ENCODE results near the gene SRL.

SRL gene

DNA sequence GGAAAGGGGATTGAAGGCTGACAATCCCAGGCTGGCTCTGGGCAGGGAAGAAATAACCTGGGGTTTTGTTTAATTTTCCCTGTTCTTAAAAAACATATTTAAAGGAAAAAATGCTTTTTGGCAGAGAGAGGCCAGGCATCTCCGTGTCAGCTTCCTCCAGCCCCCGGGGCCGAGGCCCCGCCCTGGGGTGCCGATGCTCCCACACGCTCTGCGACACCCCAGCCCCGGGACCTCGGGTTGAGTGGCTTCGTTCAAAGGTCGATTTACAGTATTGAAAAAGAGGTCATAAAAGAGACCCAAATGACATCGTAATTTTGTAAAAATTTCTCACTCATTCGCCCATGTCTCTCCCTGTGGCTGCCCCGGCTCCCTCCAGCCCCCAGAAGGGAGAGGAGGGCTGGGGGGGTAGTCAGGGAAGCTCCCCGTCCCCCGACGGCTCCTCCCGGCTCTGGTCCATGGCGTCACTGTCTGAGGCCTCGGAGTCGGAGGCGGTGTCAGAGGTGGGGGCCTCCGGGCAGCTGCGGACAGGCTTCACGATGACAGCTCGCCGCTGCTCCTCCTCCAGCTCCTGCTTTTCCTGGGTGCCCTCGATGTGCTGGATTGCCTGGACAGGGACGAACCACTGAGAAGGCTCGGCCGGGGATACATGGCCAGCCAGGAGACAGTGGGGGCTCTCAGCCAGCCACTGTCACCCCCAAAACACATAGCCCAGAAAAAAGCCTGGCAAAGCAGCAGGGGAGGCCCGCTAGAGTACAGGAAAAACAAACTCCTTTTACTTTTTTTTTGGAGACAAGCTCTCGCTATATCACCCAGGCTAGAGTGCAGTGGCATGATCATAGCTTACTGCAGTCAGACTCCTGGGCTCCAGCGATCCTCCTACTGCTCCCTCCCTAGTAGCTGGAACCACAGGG lies 16.0 kb upstream of the SRL start:
- DNase-seq: no peak

DNA sequence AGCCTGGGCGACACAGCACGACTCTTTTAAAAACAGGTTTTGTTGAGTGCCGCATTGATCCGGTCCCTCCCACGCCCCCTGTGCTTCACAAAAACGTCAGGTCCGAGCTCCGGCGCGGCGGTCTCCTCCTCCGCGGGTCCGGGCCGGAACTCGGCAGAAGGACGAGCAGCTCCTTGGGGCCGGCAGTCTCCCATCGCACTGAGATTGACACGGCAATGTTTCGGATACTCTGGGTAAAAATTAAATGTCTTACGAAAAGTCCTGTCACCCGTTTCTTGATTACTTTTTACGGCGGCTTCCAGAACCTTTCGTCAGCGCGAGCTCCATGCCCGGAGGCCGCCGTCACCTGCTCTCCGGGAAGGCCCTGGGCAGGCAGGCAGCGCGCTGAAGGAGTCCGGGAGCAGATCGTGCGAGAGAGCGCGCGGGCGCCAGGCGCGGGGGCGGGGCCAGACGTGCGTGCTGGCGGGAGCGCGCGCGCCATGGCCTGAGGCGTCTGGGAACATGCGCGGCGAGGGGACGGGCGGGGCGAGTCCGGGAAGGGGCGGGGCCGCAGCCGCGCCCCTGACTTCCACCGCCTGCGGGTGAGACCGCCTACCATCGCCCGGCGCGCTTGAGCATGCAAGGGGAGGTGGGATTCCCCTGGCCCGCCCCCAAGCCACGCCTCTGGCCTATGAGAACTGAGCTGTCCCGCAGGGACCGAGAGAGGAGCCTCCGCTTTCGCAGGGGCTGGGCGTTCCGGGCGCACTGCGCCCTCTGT lies 11.7 kb upstream of the SRL start:
- peak; percentile 99 for DNase-seq

DNA sequence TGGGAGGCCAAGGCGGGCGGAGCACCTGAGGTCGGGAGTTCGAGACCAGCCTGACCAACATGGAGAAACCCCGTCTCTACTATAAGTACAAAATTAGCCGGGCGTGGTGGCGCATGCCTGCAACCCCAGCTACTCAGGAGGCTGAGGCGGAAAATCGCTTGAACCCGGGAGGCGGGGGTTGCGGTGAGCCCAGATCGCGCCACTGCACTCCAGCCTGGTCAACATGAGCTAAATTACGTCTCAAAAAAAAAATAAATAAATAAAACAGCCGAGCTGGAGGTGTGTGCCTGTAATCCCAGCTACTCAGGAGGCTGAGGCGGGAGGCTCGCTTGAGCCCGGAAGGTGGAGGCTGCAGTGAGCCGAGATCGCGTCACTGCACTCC lies 11.1 kb upstream of the SRL start:
- peak; percentile 29 for DNase-seq

DNA sequence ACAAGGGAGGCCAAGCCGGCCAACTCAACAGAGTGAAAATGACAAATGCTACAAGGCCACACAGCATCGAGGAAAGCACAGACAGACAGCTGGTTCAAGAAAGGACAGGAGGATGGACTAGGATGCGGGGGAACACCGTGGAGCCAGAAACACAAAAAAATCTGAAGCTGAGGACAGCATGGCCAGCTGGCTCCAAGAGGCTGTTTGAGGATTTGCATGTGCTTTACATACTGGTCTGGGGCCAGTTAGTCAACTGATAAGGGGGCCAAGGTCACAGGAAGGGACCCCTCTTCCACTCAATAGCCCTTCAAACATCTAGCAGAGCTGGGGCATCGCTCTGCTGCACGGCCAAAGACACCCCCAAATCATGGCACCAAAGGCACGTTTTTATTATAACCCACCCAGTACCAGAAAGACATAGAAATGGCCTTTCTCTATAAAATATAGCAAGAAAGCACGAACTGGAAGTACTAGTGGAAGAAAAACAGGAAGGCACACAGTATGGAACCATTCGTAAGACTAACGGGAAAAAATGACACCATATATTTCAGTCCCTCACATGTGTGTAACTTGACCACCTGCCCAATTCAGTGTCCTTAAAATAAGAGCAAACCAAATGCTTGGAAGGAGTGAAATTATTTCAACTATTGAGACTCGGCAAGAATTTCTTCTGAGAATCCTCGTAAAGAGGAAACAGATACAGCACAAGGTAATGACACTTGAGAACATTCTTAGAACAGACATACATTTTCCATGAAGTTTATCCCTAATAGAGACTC lies 7.8 kb upstream of the SRL start:
- no peak for DNase-seq

DNA sequence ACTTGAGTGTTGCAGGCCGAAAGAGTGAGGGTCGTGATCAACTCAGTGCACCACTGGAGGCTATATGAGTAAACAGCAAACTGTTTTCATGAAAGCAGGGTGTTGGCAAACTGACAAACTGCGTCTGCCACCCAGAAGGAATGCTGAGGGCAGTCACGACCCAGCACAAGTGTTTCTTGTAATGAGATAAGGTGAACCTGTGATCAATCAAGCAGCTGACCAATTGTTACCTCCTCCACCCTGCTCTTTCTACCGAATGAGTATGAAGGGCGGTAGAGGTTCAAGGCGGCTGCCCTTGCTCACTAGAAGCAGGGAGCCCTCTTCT lies 5.5 kb upstream of the SRL start:
- no peak for DNase-seq

DNA sequence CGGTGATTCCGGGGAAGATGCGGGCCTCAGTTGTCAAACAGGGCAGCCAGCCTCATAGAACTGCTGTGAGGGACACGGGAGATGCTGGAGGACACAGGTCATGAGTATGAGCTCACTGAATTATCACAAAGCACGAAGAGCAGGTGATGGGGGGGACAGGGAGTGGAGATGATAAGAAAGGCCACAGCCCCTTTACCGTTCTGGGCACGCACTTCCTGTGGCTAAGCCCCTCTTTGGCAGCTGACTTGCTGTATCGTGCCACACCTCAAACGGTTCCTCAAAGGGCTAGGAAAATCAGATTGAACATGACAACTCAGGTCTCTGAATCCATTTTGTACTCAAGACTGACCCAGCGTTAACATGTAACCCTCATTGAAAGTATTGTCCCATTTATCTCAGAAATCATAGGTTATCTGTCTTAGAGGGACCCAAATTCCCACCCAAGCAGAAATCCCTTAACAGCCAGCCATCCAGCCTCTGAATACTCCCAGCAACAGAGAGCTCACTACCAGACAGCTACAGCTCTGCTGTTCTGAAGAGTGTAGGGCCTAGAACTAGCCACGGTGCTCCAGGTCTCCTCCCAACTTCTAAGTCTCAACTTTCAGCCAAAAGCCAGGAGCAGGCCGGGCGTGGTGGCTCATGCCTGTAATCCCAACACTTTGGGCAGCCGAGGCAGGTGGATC lies 5.0 kb upstream of the SRL start:
- no peak for DNase-seq

DNA sequence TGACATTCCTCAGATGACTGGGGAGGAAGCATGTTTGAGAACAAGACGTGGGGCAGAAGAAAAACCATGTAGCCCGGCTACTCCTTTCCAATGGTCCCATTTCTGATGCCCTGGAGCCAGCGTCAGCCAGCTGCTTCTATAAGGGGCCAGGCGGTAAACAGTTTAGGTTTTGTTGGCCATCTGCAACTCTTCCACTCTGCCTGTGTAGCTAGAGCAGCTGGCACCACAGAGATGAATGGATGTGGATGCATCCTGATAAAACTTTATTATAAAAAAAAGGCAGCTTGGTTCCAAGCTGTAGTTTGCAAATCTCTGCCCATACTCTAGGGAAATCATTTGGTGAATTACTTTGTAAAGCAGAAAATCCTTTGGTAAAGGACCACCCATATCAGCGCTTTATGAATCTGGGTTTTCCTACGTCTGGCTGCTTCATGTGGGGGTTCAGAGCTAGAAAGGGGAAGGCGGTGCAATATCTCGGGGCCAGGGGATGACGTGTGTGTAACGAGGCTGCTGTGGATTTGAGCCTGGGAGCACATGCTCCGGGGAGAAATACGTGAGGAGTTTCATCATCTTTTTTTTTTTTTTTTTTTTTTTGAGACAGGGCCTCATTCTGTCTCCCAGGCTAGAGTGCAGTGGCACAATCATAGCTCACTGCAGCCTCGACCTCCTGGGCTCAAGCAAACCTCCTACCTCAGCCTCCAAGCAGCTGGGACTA lies 3.4 kb upstream of the SRL start:
- no peak for DNase-seq

DNA sequence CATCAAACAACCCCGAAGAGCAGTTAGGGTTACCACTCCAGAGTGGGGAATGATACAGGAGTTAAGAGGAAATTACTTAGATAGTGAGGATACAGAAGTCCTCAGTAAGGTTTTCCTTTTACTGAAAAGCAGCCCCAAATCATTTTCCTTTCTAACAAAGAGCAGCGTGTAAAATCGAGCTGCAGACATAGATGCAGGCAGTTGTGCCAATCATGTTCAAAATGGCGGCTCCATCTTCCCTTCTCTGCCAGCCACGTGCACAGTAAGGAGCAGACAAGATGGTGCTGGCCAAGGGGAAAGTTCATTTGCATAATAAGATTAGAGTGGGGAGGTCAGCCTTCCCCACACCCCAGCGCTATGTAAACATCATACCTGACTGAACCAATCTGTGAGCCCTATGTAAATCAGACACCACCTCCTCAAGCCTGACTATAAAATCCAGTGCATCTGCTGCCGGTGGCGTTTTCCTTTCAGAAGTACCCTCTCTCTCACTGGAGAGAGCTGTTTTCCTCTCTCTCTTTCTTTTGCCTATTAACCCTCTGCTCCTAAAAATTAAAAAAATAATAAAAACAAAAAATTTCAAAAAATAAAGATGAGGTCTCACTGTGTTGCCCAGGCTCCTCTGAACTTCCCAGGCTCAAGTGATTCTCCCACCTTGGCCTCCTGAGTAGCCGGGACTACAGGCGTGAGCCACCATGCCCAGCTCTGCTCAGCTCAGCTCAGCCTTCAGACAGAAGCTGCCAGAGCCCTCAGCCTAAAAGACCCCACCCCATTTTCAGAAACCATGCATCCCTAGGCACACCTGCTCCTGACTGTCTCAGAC lies 2.6 kb upstream of the SRL start:
- no peak for DNase-seq

DNA sequence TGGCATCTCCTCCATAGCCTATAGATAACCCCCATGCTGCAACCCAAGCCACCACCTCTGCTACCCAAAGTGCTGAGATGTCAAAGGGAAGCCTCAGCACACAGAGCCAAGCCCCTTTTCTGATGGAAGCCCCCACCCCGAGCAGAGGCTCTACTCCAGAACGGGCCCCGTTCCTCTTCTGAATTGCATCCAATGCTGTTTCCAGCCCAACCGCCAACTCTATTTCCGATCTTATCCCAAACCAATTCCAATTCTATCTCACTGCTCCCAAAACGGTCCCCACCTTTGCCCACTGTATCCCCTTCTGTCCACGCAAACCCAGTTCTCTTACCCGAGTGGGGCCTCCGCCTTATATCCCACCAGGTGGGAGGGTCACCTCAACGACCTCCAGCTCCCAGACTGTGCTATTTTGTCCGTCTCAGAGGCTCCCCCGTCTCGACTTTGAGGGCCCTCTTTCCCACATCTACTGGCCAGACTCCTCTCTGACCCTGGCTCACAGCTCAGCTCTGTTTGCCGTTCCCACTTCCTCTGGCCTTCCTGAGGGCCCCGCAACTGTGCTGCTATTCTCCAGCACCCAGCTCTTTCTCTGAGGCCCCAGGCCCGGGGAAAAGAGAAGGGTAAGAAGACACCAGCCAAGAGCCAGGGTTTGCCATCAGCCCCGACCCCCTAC lies 487 bp downstream of the SRL start:
- no peak for DNase-seq

DNA sequence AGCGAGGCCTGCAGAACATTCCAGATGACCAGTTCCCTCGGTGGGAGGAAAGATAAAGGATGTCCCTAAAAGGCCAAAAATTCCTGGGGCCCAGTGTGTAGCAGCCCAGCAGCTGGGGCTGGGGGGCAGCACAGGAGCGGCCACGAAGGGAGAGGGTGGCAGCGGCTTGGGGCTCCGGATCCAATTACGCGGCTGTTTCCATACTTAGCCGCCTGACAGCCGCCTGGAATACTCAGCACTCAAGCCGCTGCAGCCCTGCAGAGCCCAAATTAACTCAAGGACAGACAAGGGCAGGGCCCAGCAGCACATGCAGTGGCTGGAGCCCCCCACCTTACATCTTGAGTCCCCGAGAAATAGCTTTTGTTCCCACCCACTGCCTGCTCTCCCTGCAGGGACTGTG lies 1.3 kb downstream of the SRL start:
- DNase-seq: no peak

DNA sequence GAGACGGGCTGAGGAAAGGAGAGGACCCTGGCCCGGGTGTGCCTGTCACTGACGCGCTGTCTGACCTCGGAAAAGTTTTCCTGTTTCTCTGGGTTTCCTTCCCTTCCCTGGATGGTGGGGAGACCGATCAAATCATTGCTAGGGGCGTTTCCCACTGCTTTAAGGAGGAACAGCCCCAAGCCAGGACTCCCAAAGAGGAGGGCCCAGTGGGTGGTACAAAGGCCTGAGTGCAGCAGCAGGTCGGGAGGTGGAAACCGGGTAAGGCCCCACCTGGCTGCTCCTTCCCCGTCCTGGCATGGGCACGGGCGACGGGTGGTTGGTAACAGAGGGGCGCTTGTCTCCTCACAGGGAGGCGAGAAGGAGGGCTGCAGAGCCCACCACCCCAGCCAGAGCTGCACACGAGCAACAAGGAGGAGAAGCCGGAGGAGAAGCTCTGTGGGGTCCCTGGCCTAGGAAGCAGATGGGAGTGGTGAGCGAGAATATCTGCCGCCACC lies 2.2 kb downstream of the SRL start:
- no peak for DNase-seq

DNA sequence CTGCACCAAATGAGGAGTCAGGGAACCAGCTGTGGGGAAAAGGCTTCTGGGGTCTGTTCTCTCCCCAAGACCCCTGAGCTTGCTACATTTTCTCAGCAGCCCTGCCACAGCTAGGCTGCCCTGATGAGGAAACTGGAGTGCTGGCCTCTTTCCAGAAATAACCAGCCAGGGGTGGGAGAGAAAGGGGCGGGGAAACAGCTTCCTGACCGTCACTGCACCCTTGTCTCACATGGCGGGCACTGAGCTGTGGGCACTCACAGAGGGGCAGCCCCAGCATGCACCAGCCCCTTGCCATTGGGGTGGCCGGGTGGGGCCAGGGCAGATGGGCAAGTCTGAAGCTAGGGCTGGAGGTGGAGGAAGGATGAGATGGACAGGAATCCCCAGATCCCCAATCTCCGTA lies 2.9 kb downstream of the SRL start:
- DNase-seq: no peak

DNA sequence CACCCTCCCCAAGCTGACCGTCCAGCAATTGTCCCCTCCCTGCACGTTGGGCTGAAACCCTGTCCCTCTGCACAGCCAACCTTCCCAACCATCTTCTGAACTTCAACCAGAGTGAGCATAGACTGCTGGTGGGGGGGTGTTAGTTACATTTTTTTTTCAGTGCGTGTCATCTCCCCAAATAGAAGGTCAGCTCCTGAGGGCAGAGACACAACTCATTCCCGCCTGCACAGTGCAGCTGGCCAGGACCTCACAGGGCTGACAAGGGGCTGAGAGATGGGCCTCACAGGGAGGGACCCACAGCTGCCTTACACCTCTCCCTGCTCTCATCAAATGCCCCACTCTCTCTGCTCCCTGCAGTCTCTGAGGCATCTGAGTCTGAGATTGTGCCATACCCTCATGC lies 8.4 kb downstream of the SRL start:
- DNase-seq: no peak

DNA sequence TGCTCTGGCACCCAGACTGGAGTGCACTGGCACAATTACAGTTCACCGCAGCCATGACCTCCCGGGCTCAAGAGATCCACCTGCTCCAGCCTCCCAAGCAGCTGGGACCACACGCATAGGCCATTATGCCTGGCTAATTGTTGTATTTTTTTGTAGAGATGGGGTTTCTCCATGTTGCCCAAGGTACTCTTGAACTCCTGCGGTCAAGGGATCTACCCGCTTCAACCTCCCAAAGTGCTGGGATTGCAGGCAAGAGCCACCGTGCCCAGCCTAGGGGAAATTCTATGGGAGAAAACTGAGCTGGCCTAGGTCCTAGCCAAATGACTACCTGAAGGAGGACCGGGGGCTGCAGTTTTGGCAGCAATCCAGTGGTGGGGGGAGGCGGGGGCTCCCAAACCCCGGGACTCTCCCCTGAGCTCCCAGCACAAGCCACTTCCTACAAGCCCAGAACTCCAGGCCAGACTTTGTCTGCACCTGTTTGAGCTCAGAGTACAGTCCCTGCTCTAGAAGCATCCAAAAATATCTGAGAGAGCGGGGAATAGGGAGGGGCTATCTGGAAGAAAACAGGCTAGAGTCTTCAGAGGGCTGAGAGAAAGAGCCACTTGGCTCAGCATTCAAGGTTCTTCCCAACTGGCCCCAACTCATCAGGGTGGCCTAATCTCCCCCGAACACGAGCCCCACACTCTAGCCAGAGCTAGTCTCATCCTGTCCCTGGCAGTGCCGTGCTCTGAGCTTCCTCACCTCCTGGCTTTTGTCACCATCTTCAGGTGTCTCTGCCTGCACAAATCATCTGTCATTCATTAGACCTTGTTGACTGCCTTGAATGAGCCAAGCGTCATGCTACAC lies 9.1 kb downstream of the SRL start:
- no peak for DNase-seq

DNA sequence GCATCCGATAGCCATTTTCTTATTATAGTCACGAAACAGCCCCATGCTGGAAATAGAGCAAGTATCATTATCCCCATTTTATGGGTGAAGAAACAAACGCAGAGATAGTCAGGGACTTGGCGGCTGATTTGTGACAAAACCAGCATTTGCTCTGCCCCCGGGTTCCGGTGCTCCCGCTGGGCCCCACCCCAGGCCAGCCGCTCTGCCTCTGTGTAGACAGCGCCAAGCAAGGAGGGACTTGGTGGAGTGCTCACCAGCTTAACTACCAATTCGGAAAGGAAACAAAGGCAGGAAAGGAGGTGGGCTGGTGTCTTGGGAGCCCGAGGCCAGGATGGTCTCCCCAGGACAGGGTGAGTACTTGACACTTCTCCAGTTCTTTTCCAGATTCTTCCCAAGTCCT lies 10.0 kb downstream of the SRL start:
- no peak for DNase-seq

DNA sequence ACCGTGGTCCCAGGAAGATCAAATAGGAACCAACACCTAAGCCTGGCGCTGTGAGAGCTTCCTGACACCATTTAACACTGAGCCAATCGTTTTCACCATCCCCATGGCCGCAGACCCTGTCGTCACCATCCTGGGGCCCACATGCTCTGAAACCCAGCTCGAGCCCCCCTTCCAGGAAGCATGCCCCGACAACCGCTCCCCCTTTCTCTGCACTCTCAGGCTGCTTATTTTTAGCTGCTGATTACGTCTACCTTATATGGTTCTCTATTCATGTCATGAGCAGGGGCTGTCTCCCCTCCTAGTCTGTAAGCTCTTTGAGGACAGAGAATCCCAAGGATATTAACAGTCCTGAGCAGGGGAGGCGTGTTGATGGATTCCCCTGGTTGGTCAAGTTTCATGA lies 10.5 kb downstream of the SRL start:
- no peak for DNase-seq

DNA sequence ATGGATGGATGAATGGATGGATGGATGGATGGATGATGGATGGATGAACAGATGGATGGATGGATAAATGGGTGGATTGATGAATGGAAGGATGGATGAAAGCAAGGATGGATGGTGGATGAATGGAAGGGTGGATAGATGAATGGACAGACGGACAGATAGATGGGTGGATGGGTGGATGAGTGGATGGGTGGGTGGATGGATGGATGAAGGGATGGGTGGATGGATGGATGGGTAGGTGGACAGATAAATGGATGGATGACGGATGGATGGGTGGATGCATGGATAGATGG lies 14.9 kb downstream of the SRL start:
- no peak for DNase-seq

DNA sequence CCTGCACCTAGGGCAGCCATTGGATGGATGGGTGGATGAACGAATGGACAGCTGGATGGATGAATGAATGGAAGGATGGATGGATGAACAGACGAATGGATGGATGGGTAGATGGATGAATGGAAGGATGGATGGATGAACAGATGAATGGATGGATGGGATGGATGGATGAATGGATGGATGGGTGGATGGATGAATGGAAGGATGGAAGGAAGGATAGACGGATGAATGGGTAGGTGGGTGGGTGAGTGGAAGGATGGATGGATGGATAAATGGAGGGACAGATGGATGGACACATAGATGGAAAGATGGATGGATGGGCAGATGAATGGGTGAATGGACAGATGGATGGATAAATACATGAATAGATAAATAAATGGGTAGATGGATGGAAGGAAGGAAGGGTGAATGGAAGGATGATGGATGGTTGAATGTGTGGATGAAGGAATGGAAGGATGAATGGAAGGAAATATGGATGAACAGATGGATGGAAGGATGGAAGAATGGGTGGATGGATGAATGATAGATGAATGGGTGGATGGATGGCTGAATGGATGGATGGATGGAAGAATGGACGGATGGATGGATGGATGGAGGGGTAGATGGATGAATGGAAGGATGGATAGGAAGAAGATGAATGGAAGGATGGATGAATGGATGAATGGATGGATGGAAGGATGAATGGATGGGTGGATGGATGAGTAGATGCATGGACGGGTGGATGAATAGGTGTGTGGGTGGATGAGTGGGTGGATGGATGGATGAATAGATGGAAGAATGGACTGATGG lies 15.4 kb downstream of the SRL start:
- no peak for DNase-seq

DNA sequence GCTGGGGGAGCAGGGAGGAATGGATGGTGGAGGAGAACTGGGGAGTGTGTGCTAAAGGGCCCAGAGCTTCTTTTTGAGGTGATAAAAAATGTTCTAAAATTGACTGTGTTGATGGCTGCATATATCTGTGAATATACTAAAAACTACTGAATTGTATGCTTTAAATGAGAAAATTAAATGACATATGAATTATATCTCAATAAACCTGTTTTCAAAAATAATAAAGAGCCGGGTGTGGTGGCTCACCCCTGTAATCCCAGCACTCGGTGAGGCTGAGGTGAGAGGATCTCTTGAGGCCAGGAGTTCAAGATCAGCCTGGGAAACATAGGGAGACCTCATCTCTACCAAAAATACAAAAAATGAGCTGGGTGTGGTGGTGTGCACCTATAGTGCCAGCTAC lies 16.8 kb downstream of the SRL start:
- no peak for DNase-seq
